H9 (cell line): ENCODE results near the gene RBM23. TPM values are rescaled to one million over a fixed set of nuclear protein-coding genes. Genes with fewer than 3 reads are reported as not detected.

Experiments
- DNase-seq: peaks from one replicate; pipeline ENCODE4 v3.0.0-alpha.2; 2017
- H2AFZ ChIP-seq: one replicate; pipeline ENCODE4 v1.6.1; 2013; ENCODE audit warnings: mild to moderate bottlenecking, low read length, control low read depth, moderate library complexity
- H2AK5ac ChIP-seq: 2 replicates; pipeline ENCODE4 v1.6.1; 2013; ENCODE audit warnings: low read length, control low read depth, mixed read lengths; ENCODE audit not compliant: insufficient read length
- H2BK120ac ChIP-seq: one replicate; pipeline ENCODE4 v1.6.1; 2013; ENCODE audit warnings: low read depth, mild to moderate bottlenecking, low read length, control low read depth, inconsistent platforms; ENCODE audit not compliant: poor library complexity, severe bottlenecking
- H2BK12ac ChIP-seq: 2 replicates; pipeline ENCODE4 v1.6.1; 2013; ENCODE audit warnings: low read length, control low read depth, mixed read lengths, low read depth; ENCODE audit not compliant: insufficient read length
- H2BK15ac ChIP-seq: 2 replicates; pipeline ENCODE4 v1.6.1; 2013; ENCODE audit warnings: low read depth, low read length, control low read depth
- H2BK20ac ChIP-seq: one replicate; pipeline ENCODE4 v1.6.1; 2013; ENCODE audit warnings: low read depth, mild to moderate bottlenecking, low read length, control low read depth, inconsistent platforms; ENCODE audit not compliant: poor library complexity, severe bottlenecking
- H2BK5ac ChIP-seq: 2 replicates; pipeline ENCODE4 v1.6.1; 2013; ENCODE audit warnings: low read length, control low read depth, mixed read lengths; ENCODE audit not compliant: insufficient read length
- H3K14ac ChIP-seq: 2 replicates; pipeline ENCODE4 v1.6.1; 2013; ENCODE audit warnings: low read length, control low read depth; ENCODE audit not compliant: insufficient read depth
- H3K18ac ChIP-seq: 2 replicates; pipeline ENCODE4 v1.6.1; 2013; ENCODE audit warnings: low read depth, mild to moderate bottlenecking, mixed read lengths, low read length, control low read depth; ENCODE audit not compliant: insufficient read length
- H3K23ac ChIP-seq: 2 replicates; pipeline ENCODE4 v1.6.1; 2013; ENCODE audit warnings: low read length, control low read depth, mixed read lengths, low read depth; ENCODE audit not compliant: insufficient read length
- H3K23me2 ChIP-seq: 2 replicates; pipeline ENCODE4 v1.6.1; 2013; ENCODE audit warnings: low read depth, mild to moderate bottlenecking, mixed read lengths, low read length, control low read depth; ENCODE audit not compliant: insufficient read length, poor library complexity, severe bottlenecking
- H3K27ac ChIP-seq: 2 replicates; pipeline ENCODE4 v1.5.1; 2013; ENCODE audit warnings: low read length, control low read depth, mixed read lengths, low read depth; ENCODE audit not compliant: insufficient read length
- H3K27me3 ChIP-seq: 2 replicates; pipeline ENCODE4 v1.6.1; 2013; ENCODE audit warnings: low read length, control low read depth, inconsistent platforms; ENCODE audit not compliant: insufficient read depth
- H3K4ac ChIP-seq: 2 replicates; pipeline ENCODE4 v1.6.1; 2013; ENCODE audit warnings: low read depth, mild to moderate bottlenecking, control low read depth, inconsistent platforms, low read length, moderate library complexity
- H3K4me1 ChIP-seq: 2 replicates; pipeline ENCODE4 v1.6.1; 2013; ENCODE audit warnings: low read length, control low read depth, inconsistent platforms; ENCODE audit not compliant: insufficient read depth
- H3K4me2 ChIP-seq: 2 replicates; pipeline ENCODE4 v1.6.1; 2013; ENCODE audit warnings: low read length, control low read depth, mixed read lengths; ENCODE audit not compliant: insufficient read length, insufficient read depth
- H3K56ac ChIP-seq: 2 replicates; pipeline ENCODE4 v1.6.1; 2013; ENCODE audit warnings: low read depth, mild to moderate bottlenecking, mixed read lengths, low read length, control low read depth; ENCODE audit not compliant: insufficient read length
- H3K79me1 ChIP-seq: 2 replicates; pipeline ENCODE4 v1.6.1; 2013; ENCODE audit warnings: low read depth, mild to moderate bottlenecking, moderate library complexity, low read length, control low read depth, inconsistent platforms; ENCODE audit not compliant: insufficient read depth, poor library complexity, severe bottlenecking
- H3K79me2 ChIP-seq: 2 replicates; pipeline ENCODE4 v1.6.1; 2013; ENCODE audit warnings: low read length, control low read depth, inconsistent platforms; ENCODE audit not compliant: insufficient read depth
- H3K9ac ChIP-seq: 2 replicates; pipeline ENCODE4 v1.6.1; 2013; ENCODE audit warnings: low read length, control low read depth, mixed read lengths; ENCODE audit not compliant: insufficient read length; ENCODE audit errors: extremely low read depth
- H3K9me3 ChIP-seq: one replicate; pipeline ENCODE4 v1.6.1; 2013; ENCODE audit warnings: low read depth, low read length, inconsistent platforms; ENCODE audit not compliant: control insufficient read depth
- H3T11ph ChIP-seq: one replicate; pipeline ENCODE4 v1.6.1; 2013; ENCODE audit warnings: mild to moderate bottlenecking, low read length, control low read depth, inconsistent platforms
- H4K20me1 ChIP-seq: one replicate; pipeline ENCODE4 v1.6.1; 2013; ENCODE audit not compliant: control insufficient read depth, insufficient read length, insufficient read depth
- H4K5ac ChIP-seq: 2 replicates; pipeline ENCODE4 v1.6.1; 2013; ENCODE audit warnings: low read depth, mild to moderate bottlenecking, mixed read lengths, low read length, control low read depth; ENCODE audit not compliant: insufficient read length
- H4K8ac ChIP-seq: replicated peaks from 2 replicates; pipeline ENCODE4 v1.6.1; 2013; ENCODE audit warnings: low read length, control low read depth, mixed read lengths, low read depth; ENCODE audit not compliant: insufficient read length
- H4K91ac ChIP-seq: 2 replicates; pipeline ENCODE4 v1.6.1; 2013; ENCODE audit warnings: low read depth, mild to moderate bottlenecking, moderate library complexity, mixed read lengths, low read length, control low read depth; ENCODE audit not compliant: insufficient read length
- H3K27ac Mint-ChIP-seq, 3 experiments: 2 replicates in 2 of 3; 3 replicates in 1 of 3; pipeline ENCODE4 v1.8.0; 2020 to 2021; ENCODE audit warnings: mixed read lengths in 3 of 3, mild to moderate bottlenecking in 1 of 3, moderate library complexity in 1 of 3
- H3K27me3 Mint-ChIP-seq: 2 replicates; pipeline ENCODE4 v1.8.0; 2021; ENCODE audit warnings: low read depth, mild to moderate bottlenecking, moderate library complexity, mixed read lengths
- H3K36me3 Mint-ChIP-seq, 3 experiments: 2 replicates in 2 of 3; 3 replicates in 1 of 3; pipeline ENCODE4 v1.8.0; 2020 to 2021; ENCODE audit warnings: low read depth in 3 of 3, mixed read lengths in 3 of 3; ENCODE audit not compliant: insufficient read depth in 1 of 3
- H3K4me1 Mint-ChIP-seq, 2 experiments: 2 replicates each; pipeline ENCODE4 v1.8.0; 2020; ENCODE audit warnings: mixed read lengths in 2 of 2
- H3K4me3 Mint-ChIP-seq, 2 experiments: 2 replicates in 1 of 2; 3 replicates in 1 of 2; pipeline ENCODE4 v1.8.0; 2020 to 2021; ENCODE audit warnings: mild to moderate bottlenecking in 2 of 2, mixed read lengths in 2 of 2, moderate library complexity in 1 of 2
- H3K9me3 Mint-ChIP-seq, 2 experiments: 2 replicates in 1 of 2; 3 replicates in 1 of 2; pipeline ENCODE4 v1.8.0; 2020; ENCODE audit warnings: mild to moderate bottlenecking in 2 of 2, mixed read lengths in 2 of 2, moderate library complexity in 1 of 2
- WGBS: extraction: QIAGEN DNeasy Blood & Tissue Kit; methylation state at CpG from one replicate; pipeline ENCODE4 v1.1.7; 2013; ENCODE audit warnings: missing lambda C conversion rate, low lambda C conversion rate, mixed read lengths; ENCODE audit not compliant: insufficient read length; ENCODE audit errors: extremely low coverage; 5-methylcytosine and 5-hydroxymethylcytosine counted together
- total RNA-seq: library from RNA; stranded (reverse); gene quantifications from 2 replicates; pipeline ENCODE4 v1.2.1, GENCODE V29; 2021
- TF ChIP-seq, protein P1 (sequence below): fragments of 200-600 bp; sonication (generic); conservative IDR thresholded peaks from 3 replicates; pipeline ENCODE4 v1.8.0; 2021; ENCODE audit warnings: antibody characterized with exemption, mild to moderate bottlenecking

RBM23 gene
- total RNA-seq, 1 experiment from 2014 or later = 79.0 TPM

DNA sequence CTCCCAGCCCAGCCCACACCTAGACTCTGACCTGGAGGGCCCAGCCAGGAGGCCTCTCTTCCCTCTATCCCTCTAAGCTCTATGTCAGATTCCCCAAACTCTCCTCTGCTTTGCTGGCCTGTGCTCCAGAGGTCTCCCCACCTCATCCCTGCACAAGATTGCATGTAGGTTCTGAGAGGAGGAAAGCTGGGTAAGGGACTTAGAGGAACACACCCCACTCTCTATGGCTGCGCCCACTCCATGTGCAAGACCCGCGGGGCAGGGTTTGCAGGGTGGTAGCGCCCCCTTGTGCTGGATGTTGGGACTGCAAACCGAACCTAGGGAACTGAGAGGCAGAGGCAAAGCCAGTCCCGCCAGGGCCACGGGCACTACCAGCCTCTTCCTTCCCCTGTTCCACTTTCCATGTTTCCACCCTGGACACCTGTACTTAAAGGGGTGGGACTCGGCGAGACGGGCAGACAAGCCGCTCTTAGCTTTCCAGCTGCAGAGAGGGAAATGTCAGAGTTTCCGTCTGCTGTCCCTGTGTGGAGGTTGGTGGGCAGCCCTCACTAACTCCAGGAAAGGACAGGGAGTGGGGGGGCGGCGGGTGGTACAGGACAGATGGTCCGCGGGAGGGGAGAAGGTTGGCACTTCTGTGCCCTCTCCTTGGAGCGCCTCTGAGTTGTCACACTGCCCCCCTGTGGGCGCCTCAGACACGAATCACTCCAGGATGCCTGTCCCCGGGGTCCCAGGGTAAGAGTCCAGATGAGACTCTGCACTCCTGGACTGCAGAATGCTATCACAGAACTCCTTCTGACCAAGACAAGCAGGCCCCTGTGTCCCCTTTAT lies 65.8 kb downstream of the RBM23 start:
- TF ChIP-seq, protein P1, sequence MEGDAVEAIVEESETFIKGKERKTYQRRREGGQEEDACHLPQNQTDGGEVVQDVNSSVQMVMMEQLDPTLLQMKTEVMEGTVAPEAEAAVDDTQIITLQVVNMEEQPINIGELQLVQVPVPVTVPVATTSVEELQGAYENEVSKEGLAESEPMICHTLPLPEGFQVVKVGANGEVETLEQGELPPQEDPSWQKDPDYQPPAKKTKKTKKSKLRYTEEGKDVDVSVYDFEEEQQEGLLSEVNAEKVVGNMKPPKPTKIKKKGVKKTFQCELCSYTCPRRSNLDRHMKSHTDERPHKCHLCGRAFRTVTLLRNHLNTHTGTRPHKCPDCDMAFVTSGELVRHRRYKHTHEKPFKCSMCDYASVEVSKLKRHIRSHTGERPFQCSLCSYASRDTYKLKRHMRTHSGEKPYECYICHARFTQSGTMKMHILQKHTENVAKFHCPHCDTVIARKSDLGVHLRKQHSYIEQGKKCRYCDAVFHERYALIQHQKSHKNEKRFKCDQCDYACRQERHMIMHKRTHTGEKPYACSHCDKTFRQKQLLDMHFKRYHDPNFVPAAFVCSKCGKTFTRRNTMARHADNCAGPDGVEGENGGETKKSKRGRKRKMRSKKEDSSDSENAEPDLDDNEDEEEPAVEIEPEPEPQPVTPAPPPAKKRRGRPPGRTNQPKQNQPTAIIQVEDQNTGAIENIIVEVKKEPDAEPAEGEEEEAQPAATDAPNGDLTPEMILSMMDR = peak; percentile 96
- no peaks in the 10 kb centered on the region for H3K23me2 ChIP-seq
- no peak overlapping the region for H2BK12ac ChIP-seq
- Mint-ChIP-seq H3K27ac (peak overlapping the region in 2 of 3 experiments; percentile 44 to 69; a peak in 3 of 7 replicates), H3K4me1 (peaks cover 15 to 20% of the 10 kb centered on the region in 2 experiments), H3K4me3 (peak overlapping the region; percentile 59 to 70), H3K36me3 (no peaks in the 10 kb centered on the region), H3K9me3 (peaks cover 0 to 3% of the 10 kb centered on the region in 2 experiments; a peak in 2 of 5 replicates), H3K27me3 (no peaks in the 10 kb centered on the region; the same call in 1 of the 2 replicates)
- H3K27me3 ChIP-seq = no peaks in the 10 kb centered on the region
- no peak overlapping the region for H3T11ph ChIP-seq
- no peak overlapping the region for H3K18ac ChIP-seq
- H2BK20ac ChIP-seq = no peak overlapping the region
- no peak overlapping the region for H2AK5ac ChIP-seq
- H3K9ac ChIP-seq = peak overlapping the region; percentile 26
- no peaks in the 10 kb centered on the region for H3K79me1 ChIP-seq
- H3K79me2 ChIP-seq = no peaks in the 10 kb centered on the region
- no peak overlapping the region for H4K8ac ChIP-seq
- peak overlapping the region; percentile 50; the same call in 1 of the 2 replicates for H3K14ac ChIP-seq
- no peak overlapping the region for H3K4ac ChIP-seq
- H3K27ac ChIP-seq = no peak overlapping the region
- no peak overlapping the region for H2BK5ac ChIP-seq
- DNase-seq = peak; percentile 89
- WGBS = no CpG with 5 or more reads among the region's 20 CpGs
- no peak overlapping the region for H2BK15ac ChIP-seq
- peak overlapping the region; percentile 45 for H3K4me2 ChIP-seq
- no peak overlapping the region for H2BK120ac ChIP-seq
- no peak overlapping the region for H3K56ac ChIP-seq
- no peaks in the 10 kb centered on the region for H4K20me1 ChIP-seq
- no peaks in the 10 kb centered on the region for H3K9me3 ChIP-seq
- peaks cover 2% of the 10 kb centered on the region; the same call in 1 of the 2 replicates for H3K4me1 ChIP-seq
- H2AFZ ChIP-seq = no peak overlapping the region
- no peak overlapping the region for H4K5ac ChIP-seq
- H4K91ac ChIP-seq = no peak overlapping the region
- H3K23ac ChIP-seq = no peak overlapping the region
